Astrocyte (in vitro differentiated cells and primary cell): ENCODE measurements around the gene PDE5A.

ENCODE experiments used
- EZH2 ChIP-seq: IDR thresholded peaks from 2 replicates; pipeline ENCODE4 v1.6.1; 2012; ENCODE audit warnings: mild to moderate bottlenecking, low read length, inconsistent platforms; ENCODE audit not compliant: insufficient read depth
- TF ChIP-seq, protein P1 (sequence below): IDR thresholded peaks from 2 replicates; pipeline ENCODE4 v1.5.1; 2011; ENCODE audit warnings: low read depth, mild to moderate bottlenecking, inconsistent platforms, low read length, moderate library complexity; ENCODE audit not compliant: insufficient read depth

DNA sequence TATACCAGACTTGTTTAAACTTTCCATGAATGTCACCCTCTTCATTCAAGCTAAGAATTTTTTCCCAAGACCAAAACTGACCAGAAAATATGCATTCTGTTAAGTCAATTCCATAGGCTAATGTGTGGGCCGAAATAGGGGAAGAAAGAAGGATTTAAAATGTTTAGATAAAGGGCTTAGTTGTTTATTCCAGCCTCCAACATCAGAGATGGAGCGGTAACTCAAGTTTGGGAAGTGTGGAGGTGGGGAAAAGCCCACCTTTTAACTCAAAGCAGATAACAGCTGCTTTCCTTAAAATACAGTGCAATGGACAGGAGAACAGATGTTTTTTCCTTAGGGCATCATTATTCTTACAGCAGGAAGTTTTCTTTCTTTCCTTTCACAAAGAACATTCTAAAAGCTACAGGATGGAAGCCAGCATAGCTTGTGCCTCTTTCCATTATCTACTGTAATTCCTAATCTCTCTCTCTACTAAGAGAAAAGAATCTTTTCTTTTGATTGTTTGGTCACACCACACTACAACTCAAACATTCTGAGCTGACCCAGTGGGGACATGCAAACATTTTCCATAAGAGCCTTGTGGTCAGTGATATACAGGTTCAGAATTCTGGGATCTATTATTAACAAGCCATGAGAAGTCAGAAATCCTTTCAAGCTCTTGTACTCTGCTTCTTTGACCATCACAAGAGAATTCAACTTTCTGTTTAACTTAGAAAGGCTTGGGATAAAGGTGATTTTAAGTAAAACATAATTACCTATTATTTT, 101.6 kb downstream of the PDE5A start:
- TF ChIP-seq, protein P1, sequence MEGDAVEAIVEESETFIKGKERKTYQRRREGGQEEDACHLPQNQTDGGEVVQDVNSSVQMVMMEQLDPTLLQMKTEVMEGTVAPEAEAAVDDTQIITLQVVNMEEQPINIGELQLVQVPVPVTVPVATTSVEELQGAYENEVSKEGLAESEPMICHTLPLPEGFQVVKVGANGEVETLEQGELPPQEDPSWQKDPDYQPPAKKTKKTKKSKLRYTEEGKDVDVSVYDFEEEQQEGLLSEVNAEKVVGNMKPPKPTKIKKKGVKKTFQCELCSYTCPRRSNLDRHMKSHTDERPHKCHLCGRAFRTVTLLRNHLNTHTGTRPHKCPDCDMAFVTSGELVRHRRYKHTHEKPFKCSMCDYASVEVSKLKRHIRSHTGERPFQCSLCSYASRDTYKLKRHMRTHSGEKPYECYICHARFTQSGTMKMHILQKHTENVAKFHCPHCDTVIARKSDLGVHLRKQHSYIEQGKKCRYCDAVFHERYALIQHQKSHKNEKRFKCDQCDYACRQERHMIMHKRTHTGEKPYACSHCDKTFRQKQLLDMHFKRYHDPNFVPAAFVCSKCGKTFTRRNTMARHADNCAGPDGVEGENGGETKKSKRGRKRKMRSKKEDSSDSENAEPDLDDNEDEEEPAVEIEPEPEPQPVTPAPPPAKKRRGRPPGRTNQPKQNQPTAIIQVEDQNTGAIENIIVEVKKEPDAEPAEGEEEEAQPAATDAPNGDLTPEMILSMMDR, result no peak
- no peak for TF ChIP-seq EZH2
